Coronary artery (tissue), 2 donors: ENCODE measurements around the gene INHA.

Experiments
- DNase-seq: peaks from one replicate; pipeline ENCODE4 v3.0.0-alpha.2; 2017; ENCODE audit warnings: low spot score
- H3K27ac ChIP-seq, 2 donors: fragments of 200-600 bp; sonication (generic); one replicate each; pipeline ENCODE4 v1.5.1; 2016 to 2019
- H3K4me3 ChIP-seq: fragments of 200-600 bp; sonication (generic); 2 replicates; pipeline ENCODE4 v1.5.1; 2016; ENCODE audit warnings: mild to moderate bottlenecking, moderate library complexity
- CTCF ChIP-seq: fragments of 200-600 bp; sonication (generic); IDR thresholded peaks from one replicate; pipeline ENCODE4 v1.5.1; 2019; ENCODE audit warnings: antibody characterized with exemption

The INHA gene

DNA sequence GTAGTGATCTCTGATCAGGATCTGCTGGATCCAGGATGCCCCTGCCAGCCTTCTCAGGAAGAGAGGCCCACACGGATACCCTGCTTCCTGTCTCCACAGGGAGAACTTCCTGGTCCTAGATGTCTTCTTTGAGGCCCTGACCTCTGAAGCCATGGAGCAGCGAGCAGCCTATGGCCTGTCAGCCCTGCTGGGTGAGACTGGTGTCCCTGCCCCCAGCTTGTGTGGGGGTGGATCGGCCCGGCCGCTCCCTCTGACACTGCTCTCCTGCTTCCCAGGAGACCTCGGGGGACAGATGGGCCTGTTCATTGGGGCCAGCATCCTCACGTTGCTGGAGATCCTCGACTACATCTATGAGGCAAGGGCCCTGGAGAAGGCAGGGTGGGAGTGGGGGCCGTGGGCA is 35.1 kb upstream of the INHA start:
- no peak overlapping the region for H3K27ac ChIP-seq
- no peak for DNase-seq
- no peak for TF ChIP-seq CTCF
- H3K4me3 ChIP-seq = no peak overlapping the region

GRCh38 chr2:219537657-219538488 is 34.2 kb upstream of the INHA start:
- no peak for DNase-seq
- no peak for TF ChIP-seq CTCF
- H3K27ac ChIP-seq = peak overlapping the region in 1 of 2 donors; percentile 40
- no peak overlapping the region for H3K4me3 ChIP-seq

DNA sequence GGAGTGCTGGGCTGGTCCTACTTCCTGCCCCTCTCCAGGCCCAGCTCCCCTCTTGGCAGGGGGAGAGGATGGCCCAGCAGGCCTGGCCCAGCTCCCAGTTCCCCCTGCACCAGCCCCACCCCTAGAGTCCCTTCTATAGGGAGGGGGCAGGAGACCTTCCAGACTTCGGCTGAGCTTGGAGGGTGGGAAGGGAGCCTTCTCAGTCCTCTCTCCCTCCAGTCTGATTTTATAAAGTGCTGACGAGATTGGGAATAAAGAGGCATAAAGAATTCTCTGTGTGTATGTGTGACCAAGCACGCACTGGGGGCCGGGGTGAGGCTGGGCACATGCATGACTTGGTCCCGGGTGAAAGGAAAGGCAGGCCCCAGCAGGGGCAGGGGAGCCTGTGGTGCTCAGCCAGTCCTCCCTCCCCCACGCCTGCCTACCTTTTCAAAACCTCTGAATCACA is 33.6 kb upstream of the INHA start:
- peak overlapping the region in 1 of 2 donors; percentile 40 for H3K27ac ChIP-seq

GRCh38 chr2:219538956-219539788 is 32.9 kb upstream of the INHA start:
- Histone ChIP-seq H3K27ac (peak overlapping the region in 1 of 2 donors; percentile 40), H3K4me3 (no peak overlapping the region)
- no peak for DNase-seq

More for the DNA sequence above, 33.6 kb upstream of the INHA start:
- DNase-seq = no peak
- no peak overlapping the region for H3K4me3 ChIP-seq
- no peak for TF ChIP-seq CTCF

GRCh38 chr2:219539926-219540678 is 32.0 kb upstream of the INHA start:
- Histone ChIP-seq H3K4me3 (no peak overlapping the region), H3K27ac (no peak overlapping the region)
- no peak for DNase-seq
- no peak for TF ChIP-seq CTCF

More at GRCh38 chr2:219538956-219539788, 32.9 kb upstream of the INHA start:
- no peak for TF ChIP-seq CTCF

DNA sequence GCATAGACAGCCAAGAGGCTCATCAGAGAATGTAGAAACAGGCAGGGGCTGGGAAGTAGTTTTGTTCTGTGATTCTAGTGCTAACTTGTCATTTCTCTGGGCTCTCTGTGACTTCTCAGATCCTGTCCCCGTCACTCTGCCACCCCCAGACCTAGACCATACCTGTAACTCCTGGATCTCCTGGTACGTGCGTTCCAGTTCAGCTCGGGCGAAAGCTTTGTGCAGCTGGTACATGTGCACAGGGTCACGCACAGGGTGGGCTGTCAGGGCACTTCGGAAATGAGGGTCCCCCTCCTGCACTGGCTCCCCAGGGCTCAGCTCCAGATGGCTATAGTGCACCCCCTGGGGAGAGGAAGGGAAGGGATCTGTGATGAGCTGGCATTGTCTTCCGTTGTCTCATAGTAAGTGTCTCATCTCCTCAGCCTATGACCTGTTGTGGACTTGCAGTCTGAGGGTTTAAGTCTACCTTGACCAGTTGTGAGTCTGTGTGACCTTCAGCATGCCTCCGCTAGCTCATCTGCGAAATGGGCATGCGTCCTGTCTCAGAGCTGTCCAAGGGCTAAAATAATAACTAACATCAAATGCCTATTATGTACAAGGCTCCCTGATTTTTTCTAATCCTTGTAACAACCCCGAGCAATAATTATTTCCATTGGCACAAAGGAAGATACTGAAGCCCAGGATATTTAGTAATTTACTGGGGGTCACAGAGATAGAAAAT is 31.2 kb upstream of the INHA start:
- Histone ChIP-seq H3K4me3 (no peak overlapping the region), H3K27ac (peak overlapping the region in 1 of 2 donors; percentile 97)
- no peak for DNase-seq
- no peak for TF ChIP-seq CTCF
